Lower lobe of right lung (tissue), 2 donors: Measurements from ENCODE around the gene SYT1. TPM values are rescaled to one million over a fixed set of nuclear protein-coding genes. Genes with fewer than 3 reads are reported as not detected.

ENCODE experiments used
- ATAC-seq, 2 donors: fragments of 200-7000 bp; cut with Tn5 transposase; one replicate each; pipeline ENCODE4 v1.9.1; 2020 to 2022; ENCODE audit warnings: mild to moderate bottlenecking in 2 of 2, moderate library complexity in 2 of 2
- DNase-seq: peaks from one replicate; pipeline ENCODE4 v3.0.0-alpha.2; 2020
- H3K27ac ChIP-seq: fragments of 200-600 bp; one replicate; pipeline ENCODE4 v1.8.0; 2022
- H3K27me3 ChIP-seq: fragments of 200-600 bp; one replicate; pipeline ENCODE4 v1.8.0; 2022; ENCODE audit warnings: low read depth
- H3K36me3 ChIP-seq: fragments of 200-600 bp; one replicate; pipeline ENCODE4 v1.8.0; 2022; ENCODE audit warnings: mild to moderate bottlenecking
- H3K4me1 ChIP-seq: fragments of 200-600 bp; one replicate; pipeline ENCODE4 v1.8.0; 2022
- H3K4me3 ChIP-seq: fragments of 200-600 bp; one replicate; pipeline ENCODE4 v1.8.0; 2022; ENCODE audit warnings: mild to moderate bottlenecking
- H3K9me3 ChIP-seq: fragments of 200-600 bp; one replicate; pipeline ENCODE4 v1.8.0; 2022
- intact Hi-C: fragments of 100-400 bp; cut with DNase I; formaldehyde crosslinking; loops from one replicate; pipeline ENCODE4 v1.11.0; 2022
- total RNA-seq: library from RNA; stranded (reverse); fragmentation: NEBNext Ultra II Directional; extraction: Animal tissue kit (Norgen Biotek cat#: 25700); gene quantifications from one replicate; pipeline ENCODE4 v1.2.1, GENCODE V29; 2021
- TF ChIP-seq, protein P1 (sequence below): fragments of 200-600 bp; IDR thresholded peaks from one replicate; pipeline ENCODE4 v1.8.0; 2022; ENCODE audit warnings: antibody characterized with exemption, mild to moderate bottlenecking
- donor health status: DM: no; HTN: yes; CAD: no; lungs with severe emphysema.

The SYT1 gene
- total RNA-seq, 1 donor from 2014 or later = 0.95 TPM

- Histone ChIP-seq H3K4me1 (no peaks in the 10 kb centered on the region), H3K27me3 (no peaks in the 10 kb centered on the region), H3K9me3 (no peaks in the 10 kb centered on the region), H3K27ac (no peak overlapping the region), H3K4me3 (no peak overlapping the region), H3K36me3 (no peaks in the 10 kb centered on the region)
- ATAC-seq (peak in 1 of 2 donors; percentile 25), DNase-seq (no peak)
- intact Hi-C loops = no loop called here
- TF ChIP-seq, protein P1, sequence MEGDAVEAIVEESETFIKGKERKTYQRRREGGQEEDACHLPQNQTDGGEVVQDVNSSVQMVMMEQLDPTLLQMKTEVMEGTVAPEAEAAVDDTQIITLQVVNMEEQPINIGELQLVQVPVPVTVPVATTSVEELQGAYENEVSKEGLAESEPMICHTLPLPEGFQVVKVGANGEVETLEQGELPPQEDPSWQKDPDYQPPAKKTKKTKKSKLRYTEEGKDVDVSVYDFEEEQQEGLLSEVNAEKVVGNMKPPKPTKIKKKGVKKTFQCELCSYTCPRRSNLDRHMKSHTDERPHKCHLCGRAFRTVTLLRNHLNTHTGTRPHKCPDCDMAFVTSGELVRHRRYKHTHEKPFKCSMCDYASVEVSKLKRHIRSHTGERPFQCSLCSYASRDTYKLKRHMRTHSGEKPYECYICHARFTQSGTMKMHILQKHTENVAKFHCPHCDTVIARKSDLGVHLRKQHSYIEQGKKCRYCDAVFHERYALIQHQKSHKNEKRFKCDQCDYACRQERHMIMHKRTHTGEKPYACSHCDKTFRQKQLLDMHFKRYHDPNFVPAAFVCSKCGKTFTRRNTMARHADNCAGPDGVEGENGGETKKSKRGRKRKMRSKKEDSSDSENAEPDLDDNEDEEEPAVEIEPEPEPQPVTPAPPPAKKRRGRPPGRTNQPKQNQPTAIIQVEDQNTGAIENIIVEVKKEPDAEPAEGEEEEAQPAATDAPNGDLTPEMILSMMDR = no peak
Observed at GRCh38 chr12:79156846-79157463, 292.4 kb downstream of the SYT1 start.

DNA sequence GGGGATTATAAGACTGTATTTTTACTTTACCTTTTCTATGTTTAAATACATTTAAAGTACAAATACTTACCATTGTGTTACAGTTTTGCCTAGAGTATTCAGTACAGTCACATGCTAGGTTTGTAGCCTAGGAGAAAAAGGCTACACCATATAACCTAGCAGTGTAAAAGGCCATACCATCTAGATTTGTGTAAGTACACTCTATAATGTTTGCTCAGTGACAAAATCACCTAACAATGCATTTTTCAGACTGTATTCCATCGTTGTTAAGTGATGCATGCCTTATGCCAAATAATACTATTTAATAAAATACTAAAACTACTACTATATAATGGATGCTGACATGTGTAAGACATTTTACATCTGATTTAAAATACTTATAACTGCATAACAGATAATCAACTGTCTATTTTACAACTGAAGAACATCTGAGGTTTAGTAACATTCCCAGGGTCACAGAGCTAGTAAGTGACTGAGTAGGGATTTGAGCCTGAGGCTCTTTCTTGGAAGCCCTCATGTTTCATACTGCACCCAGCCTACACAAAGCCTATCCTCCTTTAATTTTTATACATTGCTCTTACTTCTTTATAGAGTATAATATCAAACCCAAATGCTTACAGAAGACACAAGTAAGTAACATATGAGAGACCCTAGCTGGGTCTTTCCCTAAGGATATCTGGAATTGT, 296.8 kb downstream of the SYT1 start:
- Histone ChIP-seq H3K9me3 (no peaks in the 10 kb centered on the region), H3K36me3 (no peaks in the 10 kb centered on the region)

DNA sequence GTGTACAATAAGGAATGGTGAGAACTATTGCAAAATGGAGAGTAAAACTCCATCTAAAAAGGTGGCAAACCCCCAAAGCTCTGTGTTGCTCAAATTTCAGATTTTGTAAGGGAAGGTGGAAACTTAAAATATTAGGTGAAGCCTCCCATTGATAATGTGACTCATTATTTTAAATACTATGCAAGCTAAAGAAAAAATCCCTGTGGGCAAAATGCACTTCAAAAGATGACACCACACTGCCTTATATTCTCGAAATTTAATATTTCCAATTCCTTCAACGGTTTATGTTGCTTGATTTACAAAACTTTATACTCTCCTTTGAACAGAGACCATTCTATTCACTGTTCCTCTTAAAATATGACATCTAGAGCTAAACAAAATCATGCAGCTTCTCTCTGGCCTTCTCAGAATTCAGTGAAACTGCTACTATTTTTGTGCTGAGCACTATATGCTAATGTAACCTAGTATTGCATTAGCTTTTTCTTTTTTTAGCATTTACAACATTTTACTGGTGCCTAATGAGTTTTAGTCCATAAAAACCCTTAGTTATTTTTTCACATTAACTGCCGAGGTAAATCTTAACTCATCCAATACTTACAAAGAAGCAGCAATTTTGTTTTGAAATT, 297.7 kb downstream of the SYT1 start:
- intact Hi-C loops = no loop called here
- no peaks in the 10 kb centered on the region for H3K36me3 ChIP-seq
- TF ChIP-seq, protein P1 = no peak
- H3K27ac ChIP-seq = no peak overlapping the region
- no peaks in the 10 kb centered on the region for H3K27me3 ChIP-seq
- H3K9me3 ChIP-seq = no peaks in the 10 kb centered on the region
- DNase-seq (no peak), ATAC-seq (no peak)
- no peak overlapping the region for H3K4me3 ChIP-seq
- no peaks in the 10 kb centered on the region for H3K4me1 ChIP-seq

More for the DNA sequence above, 296.8 kb downstream of the SYT1 start:
- Histone ChIP-seq H3K27ac (no peak overlapping the region), H3K4me1 (no peaks in the 10 kb centered on the region), H3K27me3 (no peaks in the 10 kb centered on the region), H3K4me3 (no peak overlapping the region)
- intact Hi-C loops = no loop called here
- TF ChIP-seq, protein P1 = no peak
- no peak for DNase-seq
- no peak for ATAC-seq

- intact Hi-C loops = no loop called here
- Histone ChIP-seq H3K36me3 (no peaks in the 10 kb centered on the region), H3K9me3 (no peaks in the 10 kb centered on the region), H3K4me3 (no peak overlapping the region), H3K4me1 (no peaks in the 10 kb centered on the region), H3K27me3 (no peaks in the 10 kb centered on the region), H3K27ac (no peak overlapping the region)
- TF ChIP-seq, protein P1 = no peak
- no peak for ATAC-seq
- DNase-seq = no peak
Observed at GRCh38 chr12:79162948-79163347, 298.4 kb downstream of the SYT1 start.

- ATAC-seq = no peak
- intact Hi-C loops = no loop called here
Observed at GRCh38 chr12:79164890-79165289, 300.3 kb downstream of the SYT1 start.

More at GRCh38 chr12:79164890-79165289, 300.3 kb downstream of the SYT1 start:
- H3K36me3 ChIP-seq = no peaks in the 10 kb centered on the region
- H3K27ac ChIP-seq = no peak overlapping the region
- H3K4me1 ChIP-seq = no peaks in the 10 kb centered on the region
- TF ChIP-seq, protein P1 = no peak
- H3K4me3 ChIP-seq = no peak overlapping the region
- no peaks in the 10 kb centered on the region for H3K9me3 ChIP-seq
- H3K27me3 ChIP-seq = no peaks in the 10 kb centered on the region
- DNase-seq = no peak
